ENCODE measurements around the gene METRN. TPM values are rescaled to one million over a fixed set of nuclear protein-coding genes. Genes with fewer than 3 reads are reported as not detected.

Gene METRN
- total and polyA plus RNA-seq, 2 of the 4 experiments (the other 2 are of a cell fraction), result 6.1 to 48.2 TPM

DNA sequence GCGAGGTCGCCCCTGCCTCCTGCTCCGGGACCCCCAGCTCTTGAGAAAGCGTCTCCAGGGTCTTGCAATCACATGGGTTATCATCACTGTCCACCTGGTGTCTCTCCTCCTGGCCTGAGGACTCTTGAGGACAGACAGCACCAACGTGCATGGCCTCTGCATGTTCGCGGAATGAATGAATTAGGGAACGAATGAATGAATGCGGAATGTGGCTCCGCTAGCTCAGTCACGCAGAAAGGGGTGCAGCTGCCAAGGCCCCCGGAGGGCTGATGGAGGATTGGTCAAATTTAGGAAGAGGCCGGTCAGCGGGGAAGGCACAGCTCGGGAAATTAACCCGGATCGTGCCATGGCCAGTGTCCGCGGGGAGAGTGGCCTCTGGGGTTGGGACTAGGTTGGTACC lies 12.6 kb upstream of the METRN start:
- Histone ChIP-seq H3K4me3 (ENCODE audit: insufficient read depth, low read depth, low read length) (no peak overlapping the region), H3K4me2 (ENCODE audit: low read depth, low read length) (no peak overlapping the region), H3K27ac (ENCODE audit: insufficient read depth, low read length) (no peak overlapping the region), H2BK5ac (ENCODE audit: low read depth, low read length, poor library complexity, severe bottlenecking) (no peak overlapping the region), H4K8ac (ENCODE audit: low read depth in 2 of 2, low read length in 2 of 2) (no peak overlapping the region), H3K4ac (ENCODE audit: low read depth, low read length) (no peak overlapping the region), H3K9ac (ENCODE audit: low read depth, low read length) (no peak overlapping the region), H2BK15ac (ENCODE audit: low read depth, low read length) (no peak overlapping the region), H2BK20ac (ENCODE audit: low read depth, low read length) (no peak overlapping the region), H3K4me1 (ENCODE audit: control insufficient read depth, insufficient read depth, low read length) (no peaks in the 10 kb centered on the region), H4K20me1 (ENCODE audit: insufficient read depth, low read length) (peaks cover 8% of the 10 kb centered on the region), H2AFZ (replicated peaks; ENCODE audit: low read length, poor library complexity) (no peak overlapping the region), H3K9me1 (ENCODE audit: insufficient read depth, low read length) (no peaks in the 10 kb centered on the region), H4K91ac (ENCODE audit: insufficient read depth, low read depth, low read length) (no peak overlapping the region), H3K36me3 (ENCODE audit: control insufficient read depth, insufficient read depth, low read length) (no peaks in the 10 kb centered on the region), H3K18ac (ENCODE audit: low read depth, low read length) (no peak overlapping the region), H4K5ac (ENCODE audit: low read depth, low read length) (no peak overlapping the region), H3K79me1 (ENCODE audit: low read depth in 1 of 2, low read length in 2 of 2) (no peaks in the 10 kb centered on the region), H3K56ac (ENCODE audit: extremely low read depth, insufficient read depth, low read length) (no peak overlapping the region), H3K14ac (replicated peaks; ENCODE audit: low read depth, low read length) (no peak overlapping the region), H2AK9ac (replicated peaks; ENCODE audit: low read depth, low read length, poor library complexity) (no peak overlapping the region), H3K27me3 (ENCODE audit: control insufficient read depth, insufficient read depth, low read length) (peaks cover 75% of the 10 kb centered on the region), H2AK5ac (ENCODE audit: low read depth, low read length) (no peak overlapping the region), H3K23ac (ENCODE audit: low read depth, low read length) (no peak overlapping the region), H3K9me3 (ENCODE audit: control insufficient read depth, insufficient read depth, low read length) (no peaks in the 10 kb centered on the region), H2BK120ac (ENCODE audit: low read depth, low read length) (no peak overlapping the region)
- no TSS peak for BruUV-seq (replicated peaks)
- CTCF ChIA-PET, result no interaction called here
- dilution Hi-C loops (cut with HindIII; ENCODE audit: low sequenced_read_pairs, unreplicated experiment) (no loop called here), in situ Hi-C loops (cut with MboI; ENCODE audit: low sequenced_read_pairs) (loop anchor here (25.0 kb wide), 1 partner anchor 360 kb away; the partner anchor contains the start of gene SSTR5), intact Hi-C loops (cut with micrococcal nuclease) (no loop called here)
- 80% methylated on average over 13 of the region's 19 CpGs; no CpG with 5 or more reads in 1 of the 2 experiments for WGBS, 2 experiments (ENCODE audit: extremely low coverage in 2 of 2, insufficient read length in 1 of 2)
- ATAC-seq (ENCODE audit: low read depth), result no peak
- no peak for DNase-seq
- POLR2A ChIA-PET (ENCODE audit: unreplicated experiment), result no interaction called here
- TF ChIP-seq RAD21 (IDR thresholded peaks at IDR 0.05; ENCODE audit: low read length) (no peak), CHD1 (IDR thresholded peaks at IDR 0.05; ENCODE audit: low read depth, low read length) (no peak), RFX5 (IDR thresholded peaks at IDR 0.05; ENCODE audit: low read depth, low read length) (no peak), SMC3 (IDR thresholded peaks at IDR 0.05; ENCODE audit: low read depth, low read length) (no peak), MAFK (IDR thresholded peaks at IDR 0.05; ENCODE audit: low read depth, low read length) (no peak), FOS (IDR thresholded peaks at IDR 0.05; ENCODE audit: low read depth, low read length) (no peak), NFE2L2 (IDR thresholded peaks at IDR 0.05; ENCODE audit: low read depth, low read length) (no peak), RCOR1 (IDR thresholded peaks at IDR 0.05; ENCODE audit: insufficient replicate concordance, low read length) (no peak), MAZ (IDR thresholded peaks at IDR 0.05; ENCODE audit: borderline replicate concordance, low read depth, low read length) (no peak), MXI1 (IDR thresholded peaks at IDR 0.05; ENCODE audit: borderline replicate concordance, low read depth, low read length) (no peak), BHLHE40 (IDR thresholded peaks at IDR 0.05; ENCODE audit: low read depth, low read length) (no peak), POLR2A (IDR thresholded peaks at IDR 0.05; ENCODE audit: low read depth, low read length) (no peak), CEBPB (IDR thresholded peaks at IDR 0.05; ENCODE audit: low read depth, low read length) (no peak)
- TF ChIP-seq, protein P1, sequence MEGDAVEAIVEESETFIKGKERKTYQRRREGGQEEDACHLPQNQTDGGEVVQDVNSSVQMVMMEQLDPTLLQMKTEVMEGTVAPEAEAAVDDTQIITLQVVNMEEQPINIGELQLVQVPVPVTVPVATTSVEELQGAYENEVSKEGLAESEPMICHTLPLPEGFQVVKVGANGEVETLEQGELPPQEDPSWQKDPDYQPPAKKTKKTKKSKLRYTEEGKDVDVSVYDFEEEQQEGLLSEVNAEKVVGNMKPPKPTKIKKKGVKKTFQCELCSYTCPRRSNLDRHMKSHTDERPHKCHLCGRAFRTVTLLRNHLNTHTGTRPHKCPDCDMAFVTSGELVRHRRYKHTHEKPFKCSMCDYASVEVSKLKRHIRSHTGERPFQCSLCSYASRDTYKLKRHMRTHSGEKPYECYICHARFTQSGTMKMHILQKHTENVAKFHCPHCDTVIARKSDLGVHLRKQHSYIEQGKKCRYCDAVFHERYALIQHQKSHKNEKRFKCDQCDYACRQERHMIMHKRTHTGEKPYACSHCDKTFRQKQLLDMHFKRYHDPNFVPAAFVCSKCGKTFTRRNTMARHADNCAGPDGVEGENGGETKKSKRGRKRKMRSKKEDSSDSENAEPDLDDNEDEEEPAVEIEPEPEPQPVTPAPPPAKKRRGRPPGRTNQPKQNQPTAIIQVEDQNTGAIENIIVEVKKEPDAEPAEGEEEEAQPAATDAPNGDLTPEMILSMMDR (conservative IDR thresholded peaks at IDR 0.05; ENCODE audit: low read depth, low read length), result no peak
- TF ChIP-seq, protein P2, sequence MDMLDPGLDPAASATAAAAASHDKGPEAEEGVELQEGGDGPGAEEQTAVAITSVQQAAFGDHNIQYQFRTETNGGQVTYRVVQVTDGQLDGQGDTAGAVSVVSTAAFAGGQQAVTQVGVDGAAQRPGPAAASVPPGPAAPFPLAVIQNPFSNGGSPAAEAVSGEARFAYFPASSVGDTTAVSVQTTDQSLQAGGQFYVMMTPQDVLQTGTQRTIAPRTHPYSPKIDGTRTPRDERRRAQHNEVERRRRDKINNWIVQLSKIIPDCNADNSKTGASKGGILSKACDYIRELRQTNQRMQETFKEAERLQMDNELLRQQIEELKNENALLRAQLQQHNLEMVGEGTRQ (IDR thresholded peaks at IDR 0.05; ENCODE audit: low read depth, low read length), result no peak
- TF ChIP-seq, protein P3, sequence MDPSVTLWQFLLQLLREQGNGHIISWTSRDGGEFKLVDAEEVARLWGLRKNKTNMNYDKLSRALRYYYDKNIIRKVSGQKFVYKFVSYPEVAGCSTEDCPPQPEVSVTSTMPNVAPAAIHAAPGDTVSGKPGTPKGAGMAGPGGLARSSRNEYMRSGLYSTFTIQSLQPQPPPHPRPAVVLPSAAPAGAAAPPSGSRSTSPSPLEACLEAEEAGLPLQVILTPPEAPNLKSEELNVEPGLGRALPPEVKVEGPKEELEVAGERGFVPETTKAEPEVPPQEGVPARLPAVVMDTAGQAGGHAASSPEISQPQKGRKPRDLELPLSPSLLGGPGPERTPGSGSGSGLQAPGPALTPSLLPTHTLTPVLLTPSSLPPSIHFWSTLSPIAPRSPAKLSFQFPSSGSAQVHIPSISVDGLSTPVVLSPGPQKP (IDR thresholded peaks at IDR 0.05; ENCODE audit: borderline replicate concordance, low read depth, low read length), result no peak
